ENCODE data around the gene MYO3A.
"Not testable (repeated sequence)": the region's sequence is repeated elsewhere in the genome, so short reads cannot be mapped to it uniquely, and the experiment has no call there.

MYO3A gene

GRCh38 chr10:25999295-25999981, 65.4 kb downstream of the MYO3A start:
- H3K4me3 ChIP-seq = no peak overlapping the region
- no peak overlapping the region for H3K27ac ChIP-seq
- TF ChIP-seq, protein P1, sequence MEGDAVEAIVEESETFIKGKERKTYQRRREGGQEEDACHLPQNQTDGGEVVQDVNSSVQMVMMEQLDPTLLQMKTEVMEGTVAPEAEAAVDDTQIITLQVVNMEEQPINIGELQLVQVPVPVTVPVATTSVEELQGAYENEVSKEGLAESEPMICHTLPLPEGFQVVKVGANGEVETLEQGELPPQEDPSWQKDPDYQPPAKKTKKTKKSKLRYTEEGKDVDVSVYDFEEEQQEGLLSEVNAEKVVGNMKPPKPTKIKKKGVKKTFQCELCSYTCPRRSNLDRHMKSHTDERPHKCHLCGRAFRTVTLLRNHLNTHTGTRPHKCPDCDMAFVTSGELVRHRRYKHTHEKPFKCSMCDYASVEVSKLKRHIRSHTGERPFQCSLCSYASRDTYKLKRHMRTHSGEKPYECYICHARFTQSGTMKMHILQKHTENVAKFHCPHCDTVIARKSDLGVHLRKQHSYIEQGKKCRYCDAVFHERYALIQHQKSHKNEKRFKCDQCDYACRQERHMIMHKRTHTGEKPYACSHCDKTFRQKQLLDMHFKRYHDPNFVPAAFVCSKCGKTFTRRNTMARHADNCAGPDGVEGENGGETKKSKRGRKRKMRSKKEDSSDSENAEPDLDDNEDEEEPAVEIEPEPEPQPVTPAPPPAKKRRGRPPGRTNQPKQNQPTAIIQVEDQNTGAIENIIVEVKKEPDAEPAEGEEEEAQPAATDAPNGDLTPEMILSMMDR (IDR thresholded peaks at IDR 0.05) = no peak
- no peaks in the 10 kb centered on the region for H3K4me1 ChIP-seq
- no peaks in the 10 kb centered on the region for H3K36me3 ChIP-seq
- intact Hi-C loops (cut with DNase I; ENCODE audit: low total_unique reads) = no loop called here
- DNase-seq = no peak
- no peaks in the 10 kb centered on the region for H3K27me3 ChIP-seq
- H3K9me3 ChIP-seq = no peaks in the 10 kb centered on the region

GRCh38 chr10:26000971-26001370, 66.9 kb downstream of the MYO3A start:
- Histone ChIP-seq H3K4me3 (no peak overlapping the region), H3K27ac (no peak overlapping the region)
- intact Hi-C loops (cut with DNase I; ENCODE audit: low total_unique reads) = no loop called here

GRCh38 chr10:26002466-26002865, 68.4 kb downstream of the MYO3A start:
- intact Hi-C loops (cut with DNase I; ENCODE audit: low total_unique reads); H3K9me3 ChIP-seq; H3K4me1 ChIP-seq; H3K4me3 ChIP-seq; H3K36me3 ChIP-seq; H3K27ac ChIP-seq; H3K27me3 ChIP-seq; DNase-seq: not testable (repeated sequence)

More at GRCh38 chr10:26000971-26001370, 66.9 kb downstream of the MYO3A start:
- TF ChIP-seq, protein P1 (IDR thresholded peaks at IDR 0.05) = no peak
- H3K9me3 ChIP-seq = no peaks in the 10 kb centered on the region
- DNase-seq = no peak
- H3K27me3 ChIP-seq = no peaks in the 10 kb centered on the region
- no peaks in the 10 kb centered on the region for H3K36me3 ChIP-seq
- H3K4me1 ChIP-seq = no peaks in the 10 kb centered on the region

GRCh38 chr10:26015092-26015491, 81.1 kb downstream of the MYO3A start:
- Histone ChIP-seq H3K9me3 (no peaks in the 10 kb centered on the region), H3K27ac (peak overlapping the region in 1 of 2 donors; percentile 33), H3K4me1 (peaks cover 0 to 18% (median 0%) of the 10 kb centered on the region in 4 donors), H3K4me3 (no peak overlapping the region), H3K27me3 (no peaks in the 10 kb centered on the region), H3K36me3 (no peaks in the 10 kb centered on the region)
- TF ChIP-seq, protein P1 (IDR thresholded peaks at IDR 0.05) = no peak
- intact Hi-C loops (cut with DNase I; ENCODE audit: low total_unique reads) = no loop called here
- no peak for DNase-seq

DNA sequence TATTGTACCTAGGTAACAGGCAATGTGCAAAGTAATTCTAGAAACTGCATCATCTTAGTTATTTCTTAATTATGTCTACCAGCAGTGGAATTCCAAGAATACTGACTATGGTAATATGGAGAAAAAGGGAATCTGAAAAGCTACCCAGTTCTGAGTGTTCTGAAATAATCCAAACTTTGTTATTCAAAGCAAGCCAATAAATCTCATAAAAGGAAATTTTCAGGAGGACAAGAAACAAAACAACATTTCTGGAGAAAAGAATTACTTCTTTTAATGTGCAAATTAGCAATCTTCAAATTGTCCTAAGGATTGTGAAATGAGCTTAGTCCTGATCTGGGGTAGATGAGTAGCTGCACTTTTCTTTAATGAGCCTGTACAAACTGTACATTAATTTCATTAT, 88.8 kb downstream of the MYO3A start:
- intact Hi-C loops (cut with DNase I; ENCODE audit: low total_unique reads) = no loop called here
- Histone ChIP-seq H3K36me3 (no peaks in the 10 kb centered on the region), H3K27me3 (no peaks in the 10 kb centered on the region), H3K4me3 (no peak overlapping the region), H3K9me3 (no peaks in the 10 kb centered on the region), H3K27ac (no peak overlapping the region), H3K4me1 (no peaks in the 10 kb centered on the region)
- TF ChIP-seq, protein P1 (IDR thresholded peaks at IDR 0.05) = no peak
- DNase-seq = no peak

DNA sequence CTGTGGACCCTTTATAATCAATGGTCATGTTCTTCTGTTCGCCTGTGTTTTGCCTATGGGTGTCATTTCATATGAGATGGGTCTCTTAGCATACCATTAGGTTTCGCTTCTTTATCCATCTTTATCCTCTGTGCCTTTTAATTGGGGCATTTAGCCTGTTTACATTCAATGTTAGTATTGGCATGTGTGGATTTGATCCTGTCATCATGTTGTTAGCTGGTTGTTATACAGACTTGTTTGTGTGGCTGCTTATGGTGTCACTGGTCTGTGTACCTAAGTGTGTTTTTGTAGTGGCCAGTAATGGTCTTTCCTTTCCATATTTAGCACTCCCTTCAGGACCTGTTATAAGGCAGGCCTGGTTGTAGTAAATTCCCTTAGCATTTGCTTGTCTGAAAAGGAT, 90.3 kb downstream of the MYO3A start:
- TF ChIP-seq, protein P1 (IDR thresholded peaks at IDR 0.05) = no peak
- Histone ChIP-seq H3K27ac (no peak overlapping the region), H3K36me3 (no peaks in the 10 kb centered on the region), H3K4me1 (no peaks in the 10 kb centered on the region), H3K9me3 (no peaks in the 10 kb centered on the region), H3K4me3 (no peak overlapping the region), H3K27me3 (no peaks in the 10 kb centered on the region)
- intact Hi-C loops (cut with DNase I; ENCODE audit: low total_unique reads) = no loop called here
- no peak for DNase-seq
